ENCODE results near the gene RAD51D.

RAD51D gene

DNA sequence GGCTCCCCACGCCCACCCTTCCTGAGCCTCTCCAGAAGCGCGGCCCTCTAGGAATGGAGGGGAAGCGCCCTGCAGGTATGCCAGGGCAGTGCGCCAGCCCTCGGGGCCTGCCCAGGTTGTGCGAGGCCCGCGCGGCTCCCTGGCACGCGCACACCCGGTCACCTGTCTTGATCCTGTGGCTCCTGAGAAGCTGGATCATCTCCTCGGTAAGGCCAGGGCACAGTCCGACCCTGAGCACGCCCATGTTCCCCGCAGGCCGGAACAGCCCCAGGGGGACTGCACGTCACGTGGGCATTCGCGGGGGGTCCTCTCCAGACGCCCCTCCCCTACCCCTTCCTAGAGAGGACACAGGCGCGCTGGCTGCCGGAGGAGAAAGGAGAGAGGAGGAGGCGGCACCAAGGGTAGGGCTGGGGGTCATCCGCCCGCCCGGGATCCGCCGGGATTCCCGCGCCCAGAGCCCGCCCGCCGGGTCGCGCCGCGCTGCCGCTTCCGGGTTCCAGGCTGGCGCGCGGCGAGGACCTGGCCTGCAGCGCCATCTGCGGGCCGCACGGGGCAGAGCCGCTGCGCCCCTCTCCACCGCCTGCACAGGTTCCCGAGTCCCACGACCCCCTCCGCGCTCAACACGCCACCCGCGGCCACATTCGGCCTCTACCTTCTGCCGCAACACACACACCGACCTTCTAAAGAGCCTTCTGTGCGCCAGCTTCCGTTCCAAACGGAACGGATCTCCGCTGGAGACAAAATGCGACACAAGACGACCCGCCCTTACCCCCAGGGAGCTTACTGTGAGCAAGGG is at the start of gene RAD51D:
TSS of gene RAD51D (minus strand) at position 491 of the 796 bp plus-strand sequence. CDS start at position 244, 247 bp downstream.
- no peaks in the 10 kb centered on the region for H3K9me3 ChIP-seq (ENCODE audit: control insufficient read depth, insufficient read depth, low read length)
- H3K9ac ChIP-seq (ENCODE audit: low read depth, low read length) = peak within 1 kb of the TSS; percentile 85
- 0 out of 2 replicates have a peak, but pooled peaks cover 3% of the 10 kb centered on the region for H3K36me3 ChIP-seq (ENCODE audit: insufficient read depth, low read length)
- H3K4me1 ChIP-seq (ENCODE audit: insufficient read depth, low read length) = peaks cover 11% of the 10 kb centered on the region

DNA sequence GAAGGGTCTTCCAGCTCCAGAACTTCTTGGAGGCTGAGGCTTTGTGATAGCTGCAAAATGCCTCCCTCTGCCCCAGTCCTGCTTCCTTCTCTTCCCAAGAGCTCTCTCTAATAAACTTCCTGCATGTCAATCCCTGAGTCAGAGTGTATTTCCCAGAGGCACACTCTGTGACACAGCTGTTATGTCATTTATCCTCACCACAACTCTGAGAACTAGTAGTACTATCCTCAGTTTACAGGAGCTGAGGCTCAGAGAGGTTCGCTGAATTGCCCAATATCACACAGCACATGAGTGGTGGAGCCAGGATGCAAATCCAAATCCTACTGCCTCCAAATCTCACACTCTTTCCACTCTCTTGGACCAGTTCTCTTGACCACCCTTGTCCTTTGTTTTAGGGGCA is 48.0 kb upstream of the RAD51D start:
- H3K9me3 ChIP-seq (ENCODE audit: control insufficient read depth, insufficient read depth, low read length) = no peaks in the 10 kb centered on the region
- no peaks in the 10 kb centered on the region for H3K4me1 ChIP-seq (ENCODE audit: insufficient read depth, low read length)
- H3K36me3 ChIP-seq (ENCODE audit: insufficient read depth, low read length) = no peaks in the 10 kb centered on the region

DNA sequence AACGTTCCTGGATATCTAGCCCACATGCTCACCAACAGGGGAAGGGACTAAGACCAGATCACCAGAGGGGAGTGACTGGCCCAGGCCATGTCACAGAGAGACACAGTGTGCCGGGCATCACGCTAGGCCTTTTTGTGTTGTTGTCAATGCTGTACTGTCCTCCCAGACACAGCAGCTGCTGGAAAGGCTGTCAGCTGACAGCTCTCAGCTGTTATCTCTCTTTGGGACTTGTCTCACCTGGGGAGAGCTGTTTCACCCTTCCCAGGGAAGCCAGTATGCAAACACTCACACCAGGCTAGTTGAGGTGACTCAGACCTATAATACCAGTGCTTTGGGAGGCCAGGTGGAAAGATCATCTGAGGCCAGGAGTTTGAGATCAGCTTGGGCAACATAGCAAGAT is 47.4 kb upstream of the RAD51D start:
- H3K36me3 ChIP-seq (ENCODE audit: insufficient read depth, low read length) = no peaks in the 10 kb centered on the region
- H3K9me3 ChIP-seq (ENCODE audit: control insufficient read depth, insufficient read depth, low read length) = no peaks in the 10 kb centered on the region
- H3K9ac ChIP-seq (ENCODE audit: low read depth, low read length) = no peak overlapping the region
- H3K4me1 ChIP-seq (ENCODE audit: insufficient read depth, low read length) = no peaks in the 10 kb centered on the region

More for the DNA sequence above, 48.0 kb upstream of the RAD51D start:
- no peak overlapping the region for H3K9ac ChIP-seq (ENCODE audit: low read depth, low read length)

DNA sequence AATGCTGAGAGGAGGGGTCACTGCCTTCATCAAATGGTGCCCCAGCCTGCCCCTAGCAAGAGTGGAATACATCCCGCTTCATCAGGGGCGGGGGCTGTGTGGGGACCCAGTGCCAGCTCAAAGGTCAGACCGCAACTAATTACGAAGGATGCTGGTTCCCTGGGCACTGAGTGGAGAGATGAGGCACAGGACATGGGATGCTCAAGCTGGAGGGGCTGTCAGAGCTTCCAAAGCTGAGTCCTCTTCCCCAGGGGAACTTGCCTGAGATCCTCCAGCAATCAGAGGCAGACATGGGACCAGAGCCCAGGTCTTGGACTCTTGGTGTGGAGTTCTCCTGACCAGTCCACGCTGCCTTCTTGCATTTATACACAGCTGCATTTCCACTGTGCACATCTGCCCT is 46.9 kb upstream of the RAD51D start:
- Histone ChIP-seq H3K9me3 (ENCODE audit: control insufficient read depth, insufficient read depth, low read length) (no peaks in the 10 kb centered on the region), H3K9ac (ENCODE audit: low read depth, low read length) (no peak overlapping the region), H3K4me1 (ENCODE audit: insufficient read depth, low read length) (no peaks in the 10 kb centered on the region), H3K36me3 (ENCODE audit: insufficient read depth, low read length) (no peaks in the 10 kb centered on the region)

DNA sequence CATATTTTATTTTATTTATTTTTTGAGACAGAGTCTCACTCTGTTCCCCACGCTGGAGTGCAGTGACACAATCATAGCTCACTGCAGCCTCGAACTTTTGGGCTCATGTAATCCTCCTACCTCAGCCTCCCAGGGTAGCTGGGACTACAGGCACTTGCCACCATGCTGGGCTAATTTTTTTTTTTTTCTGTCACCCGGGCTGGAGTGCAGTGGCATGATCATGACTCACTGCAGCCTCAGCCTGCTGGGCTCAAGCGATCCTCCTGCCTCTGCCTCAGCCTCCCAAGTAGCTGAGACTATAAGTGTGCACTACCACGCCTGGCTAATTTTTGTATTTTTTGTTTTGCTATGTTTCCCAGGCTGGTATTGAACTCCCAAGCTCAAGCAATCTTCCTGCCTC is 45.1 kb upstream of the RAD51D start:
- Histone ChIP-seq H3K36me3 (ENCODE audit: insufficient read depth, low read length) (no peaks in the 10 kb centered on the region), H3K9me3 (ENCODE audit: control insufficient read depth, insufficient read depth, low read length) (no peaks in the 10 kb centered on the region), H3K4me1 (ENCODE audit: insufficient read depth, low read length) (no peaks in the 10 kb centered on the region), H3K9ac (ENCODE audit: low read depth, low read length) (no peak overlapping the region)

DNA sequence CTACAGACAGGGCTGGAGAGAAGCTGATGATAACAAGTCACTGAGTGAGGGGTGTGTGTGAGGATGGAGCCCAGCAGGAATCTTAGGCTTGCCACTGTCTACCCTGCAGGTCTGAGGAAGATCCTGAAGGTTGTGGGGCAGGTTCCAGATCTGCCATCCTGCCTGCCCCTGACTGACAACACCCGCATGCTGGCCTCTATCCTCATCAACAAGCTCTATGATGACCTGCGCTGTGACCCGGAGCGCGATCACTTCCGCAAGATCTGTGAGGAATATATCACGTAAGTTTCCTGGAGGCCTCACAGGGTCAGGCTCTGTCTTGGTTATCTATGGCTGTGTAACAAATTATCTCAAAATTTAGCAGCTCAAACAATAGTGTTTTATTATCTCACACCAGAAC is 44.2 kb upstream of the RAD51D start:
- no peaks in the 10 kb centered on the region for H3K9me3 ChIP-seq (ENCODE audit: control insufficient read depth, insufficient read depth, low read length)
- H3K36me3 ChIP-seq (ENCODE audit: insufficient read depth, low read length) = no peaks in the 10 kb centered on the region
- no peak overlapping the region for H3K9ac ChIP-seq (ENCODE audit: low read depth, low read length)
- no peaks in the 10 kb centered on the region for H3K4me1 ChIP-seq (ENCODE audit: insufficient read depth, low read length)

DNA sequence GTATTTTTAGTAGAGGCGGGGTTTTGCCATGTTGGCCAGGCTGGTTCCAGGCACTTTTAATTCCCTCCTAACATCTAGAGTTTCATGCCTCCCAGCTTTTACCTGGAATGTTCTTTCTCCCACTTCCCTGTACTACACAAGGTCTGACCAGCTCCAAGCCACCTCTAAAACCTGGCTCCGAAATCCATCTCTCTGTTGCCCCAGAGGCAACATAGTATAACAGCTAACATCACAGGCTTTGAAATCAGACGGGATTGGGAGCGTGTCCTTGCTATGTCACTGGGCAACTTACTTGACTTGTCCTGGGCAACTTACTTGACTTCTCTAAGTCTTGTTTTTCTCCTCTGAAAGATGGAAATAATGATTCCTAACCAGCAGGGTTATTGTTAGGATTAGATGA is 43.1 kb upstream of the RAD51D start:
- Histone ChIP-seq H3K36me3 (ENCODE audit: insufficient read depth, low read length) (no peaks in the 10 kb centered on the region), H3K4me1 (ENCODE audit: insufficient read depth, low read length) (no peaks in the 10 kb centered on the region), H3K9ac (ENCODE audit: low read depth, low read length) (no peak overlapping the region), H3K9me3 (ENCODE audit: control insufficient read depth, insufficient read depth, low read length) (no peaks in the 10 kb centered on the region)

DNA sequence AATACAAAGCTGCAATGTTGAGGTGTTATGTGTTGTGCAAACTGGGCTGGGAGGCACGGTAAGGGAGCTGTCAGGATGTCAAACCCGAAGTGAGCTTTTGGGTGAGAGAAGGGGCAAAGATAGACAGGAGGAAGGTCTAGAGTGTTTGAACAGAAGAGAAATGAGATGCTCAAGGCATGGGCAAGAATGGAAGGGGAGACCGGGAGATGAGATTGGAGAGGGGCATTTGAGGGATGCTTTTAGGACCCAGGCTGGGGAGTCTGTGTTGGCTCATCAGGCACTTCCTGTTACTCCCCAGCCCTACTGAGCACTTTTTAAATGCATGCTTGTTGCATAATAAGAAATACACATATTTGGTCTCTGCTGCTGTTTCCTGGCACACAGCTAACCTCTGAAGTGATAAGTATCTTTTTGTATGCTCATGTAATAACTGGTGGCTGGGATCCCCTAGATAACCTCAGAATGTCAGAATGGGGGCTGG is 41.7 kb upstream of the RAD51D start:
- Histone ChIP-seq H3K4me1 (ENCODE audit: insufficient read depth, low read length) (no peaks in the 10 kb centered on the region), H3K9me3 (ENCODE audit: control insufficient read depth, insufficient read depth, low read length) (no peaks in the 10 kb centered on the region), H3K36me3 (ENCODE audit: insufficient read depth, low read length) (no peaks in the 10 kb centered on the region), H3K9ac (ENCODE audit: low read depth, low read length) (no peak overlapping the region)

DNA sequence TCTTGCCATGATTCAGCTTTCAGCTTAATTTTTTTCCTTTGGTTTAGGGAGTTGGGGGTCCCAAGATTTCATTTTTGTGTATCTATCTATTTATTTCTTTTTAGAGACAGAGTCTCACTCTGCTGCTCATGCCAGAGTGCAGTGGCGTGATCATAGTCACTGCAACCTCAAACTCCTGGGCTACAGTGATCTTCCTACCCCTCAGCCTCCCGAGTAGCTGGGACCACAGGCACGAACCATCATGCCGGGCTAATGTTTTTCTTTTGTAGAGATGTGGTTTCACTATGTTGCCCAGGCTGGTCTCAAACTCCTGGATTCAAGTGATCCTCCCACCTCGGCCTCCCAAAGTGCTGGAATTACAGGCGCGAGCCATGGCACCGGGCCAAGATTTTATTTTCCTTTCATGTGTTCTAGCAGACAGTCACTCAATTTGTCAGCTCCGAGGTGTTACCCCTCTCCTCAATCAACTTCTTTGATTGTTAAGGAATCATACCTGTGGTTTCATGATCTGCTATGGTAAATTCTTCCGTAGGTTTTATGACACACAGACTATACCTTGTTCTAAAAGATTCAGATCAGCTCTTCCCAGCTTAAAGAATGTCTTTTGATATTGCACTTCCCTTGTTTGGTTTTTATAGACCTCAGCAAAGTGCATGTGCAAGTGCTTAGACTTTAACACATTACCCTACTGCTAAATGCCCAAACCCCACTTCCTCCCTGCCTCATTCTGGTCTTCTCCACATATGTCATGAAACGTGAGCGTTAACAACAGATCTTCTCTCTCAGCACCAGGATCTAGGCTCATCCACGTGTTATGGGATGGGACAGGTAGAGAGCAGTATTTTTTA is 40.9 kb upstream of the RAD51D start:
- no peaks in the 10 kb centered on the region for H3K36me3 ChIP-seq (ENCODE audit: insufficient read depth, low read length)
- no peaks in the 10 kb centered on the region for H3K4me1 ChIP-seq (ENCODE audit: insufficient read depth, low read length)
- no peaks in the 10 kb centered on the region for H3K9me3 ChIP-seq (ENCODE audit: control insufficient read depth, insufficient read depth, low read length)
- no peak overlapping the region for H3K9ac ChIP-seq (ENCODE audit: low read depth, low read length)

DNA sequence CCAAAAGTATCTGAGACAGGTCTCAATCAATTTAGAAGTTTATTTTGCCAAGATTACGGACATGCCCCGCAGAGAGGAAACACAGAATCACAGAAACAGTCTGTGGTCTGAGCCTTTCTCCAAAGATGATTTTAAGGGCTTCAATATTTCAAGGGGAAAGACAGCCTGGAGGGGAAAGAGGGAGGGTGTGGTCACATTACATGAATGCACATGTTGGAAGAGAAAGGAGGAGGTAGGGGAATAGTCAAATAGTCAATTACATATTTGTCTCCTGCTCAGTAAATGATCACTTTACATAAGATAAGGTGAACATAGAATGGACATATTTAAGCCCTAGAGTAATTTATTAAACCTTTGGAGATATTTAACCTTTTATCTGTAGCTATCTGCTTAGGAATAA is 40.3 kb upstream of the RAD51D start:
- Histone ChIP-seq H3K9ac (ENCODE audit: low read depth, low read length) (no peak overlapping the region), H3K36me3 (ENCODE audit: insufficient read depth, low read length) (no peaks in the 10 kb centered on the region), H3K9me3 (ENCODE audit: control insufficient read depth, insufficient read depth, low read length) (no peaks in the 10 kb centered on the region), H3K4me1 (ENCODE audit: insufficient read depth, low read length) (no peaks in the 10 kb centered on the region)

DNA sequence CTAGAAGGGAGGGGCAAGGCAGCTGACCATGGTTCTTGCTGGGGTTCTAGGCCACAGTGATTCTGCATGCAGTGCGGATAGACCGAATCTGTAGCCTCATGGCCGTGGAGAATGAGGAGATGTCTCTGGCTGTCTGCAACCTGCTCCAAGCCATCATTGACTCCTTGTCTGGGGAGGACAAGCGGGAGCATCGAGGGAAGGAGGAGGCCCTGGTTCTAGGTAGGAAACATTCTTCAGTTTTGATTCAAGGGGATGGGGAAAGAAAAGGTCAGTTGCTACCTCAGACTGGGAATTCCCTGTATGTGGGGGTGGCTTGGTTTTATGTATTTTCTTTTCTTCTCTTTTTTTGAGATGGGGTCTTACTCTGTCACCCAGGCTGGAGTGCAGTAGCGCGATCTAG is 35.6 kb upstream of the RAD51D start:
- H3K4me1 ChIP-seq (ENCODE audit: insufficient read depth, low read length) = no peaks in the 10 kb centered on the region
- no peaks in the 10 kb centered on the region for H3K9me3 ChIP-seq (ENCODE audit: control insufficient read depth, insufficient read depth, low read length)
- no peaks in the 10 kb centered on the region for H3K36me3 ChIP-seq (ENCODE audit: insufficient read depth, low read length)
- no peak overlapping the region for H3K9ac ChIP-seq (ENCODE audit: low read depth, low read length)

DNA sequence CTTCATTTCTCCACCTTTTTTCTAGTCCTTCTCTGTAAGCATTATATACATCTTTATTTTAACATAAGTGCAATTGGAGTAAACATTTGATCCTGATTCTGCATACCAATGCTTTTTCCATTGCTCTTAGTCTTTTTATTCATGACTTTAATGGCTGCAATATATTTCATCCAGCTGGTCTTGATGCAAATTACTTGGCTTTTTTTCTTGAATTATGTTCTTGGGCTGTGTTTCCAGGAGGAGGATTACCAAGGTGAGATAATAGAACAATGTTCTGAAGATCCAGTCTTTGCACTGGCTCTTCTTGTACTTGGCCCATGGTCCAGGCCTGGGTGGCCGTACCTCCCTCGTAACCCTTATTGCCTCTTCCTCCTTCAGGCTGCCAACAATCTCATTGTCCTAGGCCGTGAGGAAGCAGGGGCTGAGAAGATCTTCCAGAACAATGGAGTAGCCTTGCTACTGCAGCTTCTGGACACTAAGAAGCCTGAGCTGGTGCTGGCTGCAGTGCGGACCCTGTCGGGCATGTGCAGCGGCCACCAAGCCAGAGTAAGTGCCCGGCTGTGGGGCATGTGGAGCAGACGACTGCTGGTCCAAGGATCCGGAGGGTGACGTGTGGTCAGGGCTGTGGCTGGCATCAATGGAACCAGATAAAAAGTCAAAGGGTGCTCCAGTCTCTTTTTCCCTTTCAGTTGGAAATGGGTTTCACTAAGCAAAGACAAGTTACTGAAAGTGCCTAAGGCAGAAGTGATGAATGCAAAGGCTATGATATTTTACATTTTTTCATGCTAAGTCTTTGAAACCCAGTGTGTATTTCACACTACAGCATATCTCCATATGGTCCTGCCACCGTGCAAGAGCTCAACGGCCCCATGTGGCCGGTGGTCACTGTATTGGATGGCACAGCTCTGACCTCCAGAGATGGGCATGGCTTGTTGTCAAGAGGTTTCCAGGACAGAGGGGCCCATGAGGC is 34.8 kb upstream of the RAD51D start:
- H3K36me3 ChIP-seq (ENCODE audit: insufficient read depth, low read length) = no peaks in the 10 kb centered on the region
- H3K4me1 ChIP-seq (ENCODE audit: insufficient read depth, low read length) = no peaks in the 10 kb centered on the region
- H3K9ac ChIP-seq (ENCODE audit: low read depth, low read length) = no peak overlapping the region
- no peaks in the 10 kb centered on the region for H3K9me3 ChIP-seq (ENCODE audit: control insufficient read depth, insufficient read depth, low read length)

DNA sequence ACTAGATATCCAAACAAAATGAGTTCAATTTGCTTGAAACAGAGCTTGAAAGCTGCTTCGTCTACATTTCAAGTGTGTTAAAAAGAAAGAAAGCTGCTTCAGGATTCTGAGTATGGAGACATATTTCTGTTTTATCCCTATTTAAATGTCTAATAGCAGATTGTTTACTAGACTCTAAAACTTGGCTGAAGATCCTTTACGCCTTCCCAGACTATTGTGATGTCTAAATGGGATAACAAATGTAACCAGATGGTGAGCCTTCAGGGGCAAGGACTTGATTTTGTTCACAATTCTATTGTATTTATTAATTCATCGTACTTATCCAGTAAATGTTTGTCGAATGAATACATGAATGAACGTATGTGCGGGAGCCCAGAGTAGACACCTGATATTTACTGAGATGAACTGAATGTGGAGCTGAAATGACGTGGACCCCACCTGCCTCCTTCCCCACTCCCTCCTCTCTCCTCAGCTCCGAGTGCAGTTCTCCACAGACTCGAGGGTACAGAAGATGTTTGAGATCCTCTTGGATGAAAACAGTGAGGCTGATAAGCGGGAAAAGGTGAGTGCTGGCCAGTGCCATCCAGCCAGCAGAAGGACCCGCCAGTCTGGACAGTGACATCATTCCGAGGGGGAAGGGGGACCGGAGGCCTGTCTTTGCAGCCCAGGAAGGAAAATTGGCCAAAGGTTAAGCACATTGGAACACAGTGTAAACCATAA is 32.9 kb upstream of the RAD51D start:
- Histone ChIP-seq H3K36me3 (ENCODE audit: insufficient read depth, low read length) (no peaks in the 10 kb centered on the region), H3K4me1 (ENCODE audit: insufficient read depth, low read length) (peaks cover 8% of the 10 kb centered on the region; the same call in 1 of the 2 replicates), H3K9ac (ENCODE audit: low read depth, low read length) (no peak overlapping the region), H3K9me3 (ENCODE audit: control insufficient read depth, insufficient read depth, low read length) (no peaks in the 10 kb centered on the region)

All from ES-I3 (cell line).